ENCODE data around the gene CNTNAP2.

- TF ChIP-seq EZH2 (IDR thresholded peaks at IDR 0.05; ENCODE audit: insufficient read depth, poor library complexity, severe bottlenecking), result no peak
- no peak for TF ChIP-seq EZH2phosphoT487 (IDR thresholded peaks at IDR 0.05; ENCODE audit: insufficient read depth, low read depth)
These were observed 2146.2 kb downstream of the CNTNAP2 start for GRCh38 chr7:148262721-148263229.

Measured in GM23248 (cell line).